Common myeloid progenitor, CD34-positive (primary cell): ENCODE data around the gene TGFB3.

ENCODE experiments used
- CTCF ChIA-PET: fragments of 350-600 bp; sonication (Branson Sonifier 250); formaldehyde crosslinking; loops from one replicate; lab custom pipeline; 2021; ENCODE audit warnings: antibody characterized with exemption; lab: Charles Lee
- POLR2A ChIA-PET: fragments of 350-600 bp; sonication (Branson Sonifier 250); formaldehyde crosslinking; loops from one replicate; lab custom pipeline; 2021; ENCODE audit warnings: antibody characterized with exemption; lab: Charles Lee
- DNase-seq, 3 donors: peaks; one replicate each; pipeline versions ENCODE4 v3.0.0 to v3.0.0-alpha.2; 2013
- H3K27ac ChIP-seq, 2 experiments: 1 replicate in 1 of 2; 2 replicates in 1 of 2; pipeline ENCODE4 v1.7.0; 2013; ENCODE audit warnings: inconsistent platforms in 2 of 2, low read length in 2 of 2, mild to moderate bottlenecking in 2 of 2, low read depth in 1 of 2, moderate library complexity in 1 of 2; ENCODE audit not compliant: severe bottlenecking in 2 of 2, insufficient read depth in 1 of 2, poor library complexity in 1 of 2
- H3K27me3 ChIP-seq, 5 experiments: replicated peaks in 2 of 5; 1 replicate in 3 of 5; 2 replicates in 2 of 5; pipeline versions ENCODE4 v1.6.1 to v1.7.0; 2013; ENCODE audit warnings: low read length in 4 of 5, mild to moderate bottlenecking in 2 of 5, moderate library complexity in 2 of 5, inconsistent platforms in 1 of 5; ENCODE audit not compliant: insufficient read depth in 5 of 5, control insufficient read depth in 4 of 5
- H3K36me3 ChIP-seq, 4 experiments: 1 replicate in 2 of 4; 2 replicates in 2 of 4; pipeline versions ENCODE4 v1.6.1 to v1.7.0; 2013; ENCODE audit warnings: low read length in 3 of 4, control low read depth in 1 of 4, mild to moderate bottlenecking in 1 of 4; ENCODE audit not compliant: control insufficient read depth in 4 of 4, insufficient read depth in 4 of 4
- H3K4me1 ChIP-seq, 4 experiments: 1 replicate in 3 of 4; 2 replicates in 1 of 4; pipeline versions ENCODE4 v1.6.1 to v1.7.1; 2013; ENCODE audit warnings: low read length in 3 of 4, mild to moderate bottlenecking in 3 of 4, control low read depth in 1 of 4, inconsistent platforms in 1 of 4, moderate library complexity in 1 of 4; ENCODE audit not compliant: control insufficient read depth in 4 of 4, insufficient read depth in 4 of 4; ENCODE audit errors: control extremely low read depth in 1 of 4
- H3K4me3 ChIP-seq, 7 experiments: 1 replicate in 4 of 7; 2 replicates in 3 of 7; pipeline versions ENCODE4 v1.5.1 to v1.7.0; 2013; ENCODE audit warnings: mild to moderate bottlenecking in 7 of 7, low read length in 6 of 7, moderate library complexity in 6 of 7, inconsistent platforms in 2 of 7, low read depth in 2 of 7, control low read depth in 1 of 7; ENCODE audit not compliant: insufficient read depth in 4 of 7, control insufficient read depth in 1 of 7; ENCODE audit errors: extremely low read depth in 1 of 7
- H3K9me3 ChIP-seq, 5 experiments: 1 replicate in 4 of 5; 2 replicates in 1 of 5; pipeline versions ENCODE4 v1.6.1 to v1.7.1; 2013; ENCODE audit warnings: low read length in 4 of 5, mild to moderate bottlenecking in 2 of 5, inconsistent platforms in 1 of 5, low read depth in 1 of 5, moderate library complexity in 1 of 5; ENCODE audit not compliant: control insufficient read depth in 4 of 5, insufficient read depth in 2 of 5; ENCODE audit errors: control extremely low read depth in 1 of 5
- WGBS: methylation state at CpG from one replicate; pipeline ENCODE4 v1.1.5; 2013; ENCODE audit not compliant: insufficient coverage; 5-methylcytosine and 5-hydroxymethylcytosine counted together

The TGFB3 gene

DNA sequence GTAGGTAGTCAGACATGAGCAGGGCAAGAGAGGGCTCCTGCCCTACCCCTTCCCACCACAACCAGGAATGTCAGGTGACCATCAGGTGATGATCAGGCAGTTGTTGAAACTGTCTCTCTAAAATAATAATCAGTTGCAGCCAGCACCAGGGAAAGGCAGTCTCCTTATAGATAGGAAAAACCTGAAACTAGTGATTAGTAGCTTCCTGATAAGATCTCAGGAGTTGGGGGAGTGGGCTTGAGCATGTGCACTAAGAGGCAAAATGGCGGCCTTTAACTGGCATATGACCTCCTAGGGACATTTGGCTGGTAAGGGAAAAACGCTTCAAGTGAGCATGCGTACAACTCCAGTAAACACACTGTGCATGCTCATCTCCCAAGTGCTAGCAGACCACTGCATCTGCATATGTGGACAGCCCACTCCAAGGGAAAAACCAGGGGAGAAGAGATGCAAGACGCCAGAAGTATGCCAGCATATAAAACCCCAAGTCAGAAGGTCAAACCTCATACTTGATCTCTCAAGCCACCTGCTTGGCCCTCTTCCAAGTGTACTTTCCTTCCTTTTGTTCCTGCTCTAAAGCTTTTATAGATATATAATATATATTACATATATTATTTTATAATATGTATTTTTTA, 37.1 kb downstream of the TGFB3 start:
- no peak overlapping the region for H3K4me3 ChIP-seq
- H3K36me3 ChIP-seq, result peaks cover 3 to 15% (median 5%) of the 10 kb centered on the region in 4 experiments
- H3K27ac ChIP-seq, result no peak overlapping the region
- no peak for DNase-seq
- no peaks in the 10 kb centered on the region for H3K4me1 ChIP-seq
- POLR2A ChIA-PET, result no interaction called here
- WGBS, result 92% methylated on average over 2 of the region's 4 CpGs
- H3K9me3 ChIP-seq, result no peaks in the 10 kb centered on the region
- CTCF ChIA-PET, result no interaction called here
- H3K27me3 ChIP-seq, result no peaks in the 10 kb centered on the region

DNA sequence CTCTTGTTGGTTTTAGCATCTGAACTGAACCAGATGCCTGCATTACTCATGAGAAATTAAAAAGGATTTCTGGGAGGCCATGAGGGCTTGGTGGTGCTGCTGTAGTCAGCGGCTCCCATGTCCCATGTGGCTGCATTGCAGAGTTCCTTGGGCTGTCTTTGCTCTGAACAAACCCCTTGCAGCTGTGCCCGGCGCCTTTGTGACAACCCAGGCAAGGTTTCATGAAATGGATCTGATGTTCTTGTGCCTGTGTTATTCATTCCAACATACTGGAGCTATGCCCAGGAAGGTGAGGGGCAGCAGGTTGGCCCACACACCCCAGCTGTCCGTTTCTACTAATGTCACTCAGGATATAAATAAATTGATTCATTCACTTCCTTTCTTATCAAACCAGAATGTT, 40.8 kb downstream of the TGFB3 start:
- no peaks in the 10 kb centered on the region for H3K27me3 ChIP-seq
- no peak overlapping the region for H3K4me3 ChIP-seq
- peaks cover 3 to 15% (median 5%) of the 10 kb centered on the region in 4 experiments for H3K36me3 ChIP-seq

DNA sequence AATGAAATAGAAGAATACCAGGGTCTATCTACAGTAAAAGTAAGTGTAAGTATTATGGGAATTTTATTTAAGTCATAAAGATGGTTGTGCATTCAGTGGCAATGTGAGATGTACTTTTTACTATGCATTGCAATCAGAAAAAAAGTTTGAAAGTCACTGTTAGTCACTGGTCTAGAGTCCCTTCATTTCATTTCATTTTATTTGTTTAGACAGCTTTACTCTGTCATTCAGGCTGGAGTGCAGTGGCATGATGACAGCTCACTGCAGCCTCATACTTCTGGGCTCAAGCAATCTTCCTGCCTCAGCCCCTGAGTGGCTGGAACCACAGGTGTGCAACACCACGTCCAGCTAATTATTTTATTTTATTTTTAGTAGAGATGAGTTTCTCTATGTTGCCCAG, 42.6 kb downstream of the TGFB3 start:
- H3K4me3 ChIP-seq, result no peak overlapping the region
- WGBS, result no CpG with 5 or more reads among the region's 1 CpG
- H3K9me3 ChIP-seq, result no peaks in the 10 kb centered on the region
- H3K4me1 ChIP-seq, result no peaks in the 10 kb centered on the region
- ChIA-PET CTCF (interaction anchor here (1.1 to 1.2 kb wide), 2 partner anchors 16 to 33 kb away, joined by 3 to 7 read pairs; no protein-coding TSS in a partner anchor), POLR2A (no interaction called here)
- no peak for DNase-seq
- H3K27ac ChIP-seq, result no peak overlapping the region
- H3K36me3 ChIP-seq, result peaks cover 3 to 9% (median 4%) of the 10 kb centered on the region in 4 experiments
- no peaks in the 10 kb centered on the region for H3K27me3 ChIP-seq

More for the DNA sequence above, 40.8 kb downstream of the TGFB3 start:
- no peak for DNase-seq
- WGBS, result 100% methylated on average over 1 of the region's 4 CpGs
- Histone ChIP-seq H3K27ac (no peak overlapping the region), H3K9me3 (no peaks in the 10 kb centered on the region), H3K4me1 (no peaks in the 10 kb centered on the region)
- CTCF ChIA-PET, result interaction anchor here (1.3 kb wide), 1 partner anchor 37 kb away, joined by 3 read pairs; no protein-coding TSS in a partner anchor
- POLR2A ChIA-PET, result no interaction called here

DNA sequence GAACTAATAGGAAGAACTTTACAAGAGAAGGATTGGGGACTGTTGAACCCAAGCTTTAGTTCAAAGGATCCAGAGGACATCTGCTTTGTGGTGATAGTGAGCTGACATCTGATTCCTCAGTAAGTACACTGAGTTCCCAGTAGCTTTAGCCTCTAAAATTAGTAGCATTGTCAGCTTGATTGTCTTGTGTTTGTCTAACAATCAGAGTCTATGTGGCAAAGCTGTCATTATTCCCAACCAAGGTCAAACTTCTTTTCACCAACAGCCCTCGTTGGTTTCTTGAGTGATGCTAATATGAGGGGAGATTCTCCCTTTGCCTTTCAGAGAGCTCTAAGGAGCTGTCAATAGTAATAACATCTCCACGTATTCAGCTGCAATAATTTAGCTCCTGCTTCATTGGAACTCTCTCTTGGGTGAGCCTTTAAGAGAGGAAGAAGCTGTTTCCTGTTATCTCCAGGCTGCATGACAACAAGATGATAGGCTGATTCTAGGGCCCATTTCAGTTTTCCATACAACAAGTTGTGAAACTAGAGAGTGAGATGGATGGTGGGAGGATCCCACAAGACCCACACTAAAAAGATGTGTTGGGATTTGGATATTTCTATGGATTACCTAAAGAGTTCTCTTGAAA, 46.7 kb downstream of the TGFB3 start:
- CTCF ChIA-PET, result interaction anchor here (0.6 to 2.0 kb wide), 2 partner anchors 28 to 91 kb away, joined by 3 to 6 read pairs; no protein-coding TSS in a partner anchor
- H3K9me3 ChIP-seq, result no peaks in the 10 kb centered on the region
- peaks cover 0 to 10% (median 7%) of the 10 kb centered on the region in 4 experiments for H3K36me3 ChIP-seq
- DNase-seq, result peak in 1 of 3 donors; percentile 2
- no peaks in the 10 kb centered on the region for H3K27me3 ChIP-seq
- no CpG with 5 or more reads among the region's 2 CpGs for WGBS
- H3K4me3 ChIP-seq, result no peak overlapping the region
- POLR2A ChIA-PET, result no interaction called here
- no peaks in the 10 kb centered on the region for H3K4me1 ChIP-seq
- no peak overlapping the region for H3K27ac ChIP-seq

DNA sequence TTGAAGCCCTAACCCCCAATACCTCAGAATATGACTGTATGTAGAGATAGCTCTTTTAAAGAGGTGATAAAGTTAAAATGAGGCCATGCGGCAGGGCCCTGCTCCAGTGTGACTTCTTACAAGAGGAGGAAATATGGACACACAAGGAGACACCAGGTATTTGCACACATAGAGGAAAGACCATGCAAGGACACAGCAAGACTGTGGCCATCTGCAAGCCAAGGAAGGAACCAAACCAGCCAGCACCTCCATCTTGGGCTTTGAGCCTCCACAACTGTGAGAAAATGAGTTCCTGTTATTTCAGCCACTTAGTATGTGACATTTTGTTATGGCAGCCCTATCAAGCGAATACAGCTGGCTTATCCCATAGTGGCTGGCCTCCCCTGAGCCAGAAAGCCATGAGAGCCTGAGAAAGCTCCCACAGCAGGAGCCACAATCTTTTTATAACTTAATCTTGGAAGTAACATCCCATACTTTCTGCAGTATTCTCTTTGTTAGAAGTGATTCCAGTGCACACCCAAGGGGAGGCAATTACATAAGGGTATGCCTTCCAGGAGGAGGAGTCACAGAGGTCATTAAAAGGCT, 48.0 kb downstream of the TGFB3 start:
- WGBS, result 42% methylated on average over 1 of the region's 2 CpGs
- POLR2A ChIA-PET, result no interaction called here
- DNase-seq, result no peak
- no peak overlapping the region for H3K27ac ChIP-seq
- H3K36me3 ChIP-seq, result peaks cover 0 to 10% (median 7%) of the 10 kb centered on the region in 4 experiments
- no peaks in the 10 kb centered on the region for H3K4me1 ChIP-seq
- H3K27me3 ChIP-seq, result no peaks in the 10 kb centered on the region
- no peaks in the 10 kb centered on the region for H3K9me3 ChIP-seq
- no peak overlapping the region for H3K4me3 ChIP-seq
- CTCF ChIA-PET, result interaction anchor here (1.0 to 2.0 kb wide), 2 partner anchors 27 to 45 kb away, joined by 3 to 6 read pairs; no protein-coding TSS in a partner anchor

DNA sequence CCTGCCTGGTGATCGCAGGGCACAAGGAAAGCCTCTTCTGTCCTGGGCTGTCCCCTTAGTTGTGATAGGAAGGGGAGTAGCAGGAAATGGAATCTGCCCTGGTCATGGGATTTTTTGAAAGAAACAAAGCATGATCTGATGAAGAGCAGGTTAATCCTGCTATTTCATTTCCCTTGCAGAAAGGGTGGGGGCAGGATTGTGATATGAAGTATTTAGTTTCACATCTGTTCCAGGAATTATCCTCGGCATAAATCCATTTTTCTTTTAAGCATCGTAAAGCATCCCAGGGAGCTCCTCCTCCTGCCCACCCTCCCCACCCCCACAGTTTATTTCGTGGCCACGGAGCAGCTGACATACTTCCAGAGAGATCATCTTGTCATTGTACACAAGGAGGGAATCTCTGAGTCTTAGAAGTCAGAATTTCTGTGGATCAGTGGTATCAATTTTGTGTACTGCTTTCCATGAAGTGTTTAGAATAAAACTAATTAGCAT, 53.1 kb downstream of the TGFB3 start:
- Histone ChIP-seq H3K4me3 (no peak overlapping the region), H3K36me3 (peaks cover 0 to 8% (median 6%) of the 10 kb centered on the region in 4 experiments), H3K4me1 (no peaks in the 10 kb centered on the region), H3K27me3 (no peaks in the 10 kb centered on the region), H3K9me3 (no peaks in the 10 kb centered on the region), H3K27ac (no peak overlapping the region)
- 100% methylated on average over 1 of the region's 5 CpGs for WGBS
- POLR2A ChIA-PET, result interaction anchor here (0.6 kb wide), 1 partner anchor 16 kb away, joined by 3 read pairs; no protein-coding TSS in a partner anchor
- CTCF ChIA-PET, result interaction anchor here (1.3 kb wide), 1 partner anchor 49 kb away, joined by 3 read pairs; no protein-coding TSS in a partner anchor
- no peak for DNase-seq
